HG03039 (cell line): ENCODE data around the gene ABAT.
"Not testable (repeated sequence)": the region's sequence is repeated elsewhere in the genome, so short reads cannot be mapped to it uniquely, and the experiment has no call there.

Source experiments
- ATAC-seq: cut with Tn5 transposase; IDR thresholded peaks from one replicate; pipeline ENCODE4 v1.9.1; 2021; ENCODE audit warnings: mild to moderate bottlenecking, moderate library complexity; ENCODE audit not compliant: unreplicated experiment

ABAT gene

DNA sequence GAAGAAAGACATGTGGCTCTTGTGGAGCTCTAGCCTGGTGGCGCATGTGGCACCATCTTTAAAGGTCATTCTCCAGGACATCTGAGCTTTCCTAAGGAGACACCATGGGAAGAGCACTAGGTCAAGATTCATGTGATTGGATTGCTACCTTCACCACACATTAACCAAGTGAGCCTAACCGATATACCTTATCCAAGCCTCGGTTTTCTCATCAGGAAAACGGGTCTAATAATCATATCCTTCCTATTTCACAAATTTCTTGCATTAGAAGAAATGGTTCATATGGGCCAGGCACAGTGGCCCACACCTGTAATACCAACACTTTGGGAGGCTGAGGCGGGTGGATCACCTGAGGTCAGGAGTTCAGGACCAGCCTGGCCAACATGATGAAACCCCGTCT is 64.7 kb downstream of the ABAT start:
- no peak for ATAC-seq

GRCh38 chr16:8739989-8740704 is 65.7 kb downstream of the ABAT start:
- ATAC-seq = no peak

DNA sequence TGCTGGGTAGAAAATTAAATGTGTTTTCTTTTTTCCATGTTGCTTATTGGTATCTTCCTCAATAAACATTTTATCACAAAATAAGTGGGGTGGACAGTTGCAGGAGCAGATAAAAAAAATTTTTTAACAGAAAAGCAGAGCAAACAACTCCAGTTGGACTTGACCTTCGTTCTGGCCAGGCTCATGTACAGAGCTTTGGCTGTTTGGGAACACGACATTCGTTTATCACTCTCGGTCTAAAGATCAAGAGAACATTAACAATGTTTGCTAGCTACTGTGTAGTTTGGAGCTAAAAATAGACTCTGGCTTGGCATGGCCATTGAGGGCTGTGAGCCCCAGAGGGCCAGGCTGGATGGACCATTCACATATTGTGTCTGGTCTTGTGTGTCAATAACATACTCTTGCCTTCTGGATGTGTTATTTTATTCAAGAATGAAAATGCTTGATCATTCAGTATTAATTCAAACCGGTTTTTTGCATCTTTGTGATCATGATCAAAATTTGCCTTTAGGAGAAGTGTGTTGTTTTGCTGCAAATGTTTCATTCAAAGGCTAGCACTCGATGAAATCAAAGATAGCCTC is 66.4 kb downstream of the ABAT start:
- ATAC-seq = no peak

DNA sequence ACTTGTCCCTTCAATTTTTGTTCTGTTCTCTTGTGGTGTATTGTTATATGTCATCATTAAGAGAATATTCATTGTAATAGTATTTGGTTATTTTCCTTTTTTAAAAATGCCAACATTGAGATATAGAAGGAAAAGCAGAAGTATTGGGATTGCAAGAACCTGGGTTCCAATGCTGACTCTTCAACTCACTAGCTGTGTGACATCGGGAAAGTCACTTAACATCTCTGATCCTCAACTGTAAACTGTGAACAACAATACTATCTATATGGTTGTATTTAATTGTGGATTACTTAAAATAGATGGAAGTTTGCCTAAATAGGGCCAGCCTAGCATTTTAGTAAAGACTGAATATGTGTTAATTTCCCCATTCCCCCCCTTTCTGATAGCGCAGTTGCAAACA is 67.2 kb downstream of the ABAT start:
- ATAC-seq = no peak

- ATAC-seq = no peak
These were observed 67.7 kb downstream of the ABAT start for GRCh38 chr16:8742068-8742467.

DNA sequence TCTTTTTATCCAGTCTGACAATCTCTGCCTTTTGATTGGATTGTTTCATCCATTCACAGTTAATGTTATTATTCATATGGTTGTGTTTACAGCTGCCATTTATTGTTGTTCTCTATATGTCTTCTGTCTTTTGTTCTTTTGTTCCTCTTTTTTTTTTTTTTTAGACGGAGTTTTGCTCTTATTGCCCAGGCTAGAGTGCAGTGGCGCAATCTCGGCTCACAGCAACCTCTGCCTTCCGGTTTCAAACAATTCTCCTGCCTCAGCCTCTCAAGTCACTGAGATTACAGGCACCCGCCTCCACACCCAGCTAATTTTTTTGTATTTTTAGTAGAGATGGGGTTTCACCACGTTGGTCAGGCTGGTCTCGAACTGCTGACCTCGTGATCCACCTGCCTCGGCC is 74.5 kb downstream of the ABAT start:
- not testable (repeated sequence) for ATAC-seq

DNA sequence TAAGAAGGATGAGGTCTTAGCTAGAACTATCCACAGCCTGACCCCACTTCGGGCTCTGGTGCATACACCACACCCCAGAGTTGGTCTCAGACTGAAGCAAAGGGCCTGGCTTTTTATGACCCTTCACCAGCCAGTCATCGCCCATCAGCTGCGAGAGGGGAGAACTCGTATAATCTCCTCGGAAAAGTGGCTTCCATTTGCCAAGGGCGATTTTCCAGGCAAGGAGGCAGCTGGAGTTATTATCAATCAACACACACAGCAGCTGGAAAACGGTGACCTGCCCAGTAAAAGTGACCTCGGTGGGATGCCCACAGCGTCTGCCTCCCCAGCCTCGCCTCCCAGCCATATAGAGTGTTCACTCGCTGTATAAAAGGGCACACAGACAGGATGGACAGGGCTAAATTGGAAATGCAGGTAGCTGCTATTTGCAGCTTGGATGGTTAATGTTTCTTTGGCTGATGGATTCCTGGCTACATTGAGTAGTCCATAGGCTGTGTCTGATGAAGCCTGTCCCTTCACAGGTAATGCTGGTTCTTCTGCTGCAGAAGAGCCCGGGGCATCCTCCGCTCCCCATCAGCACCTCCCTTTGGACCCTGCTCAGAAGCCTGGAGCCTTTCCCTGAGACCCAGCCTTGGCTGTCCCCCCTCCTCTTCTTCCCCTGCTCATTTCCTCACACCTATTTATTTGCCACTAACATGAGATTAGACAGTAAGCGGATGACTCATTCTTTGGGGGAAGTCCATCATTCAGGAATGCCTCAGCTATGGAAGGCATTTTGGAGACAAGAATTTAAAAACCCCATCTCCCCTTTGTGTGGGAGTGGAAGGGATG is 77.3 kb downstream of the ABAT start:
- no peak for ATAC-seq

DNA sequence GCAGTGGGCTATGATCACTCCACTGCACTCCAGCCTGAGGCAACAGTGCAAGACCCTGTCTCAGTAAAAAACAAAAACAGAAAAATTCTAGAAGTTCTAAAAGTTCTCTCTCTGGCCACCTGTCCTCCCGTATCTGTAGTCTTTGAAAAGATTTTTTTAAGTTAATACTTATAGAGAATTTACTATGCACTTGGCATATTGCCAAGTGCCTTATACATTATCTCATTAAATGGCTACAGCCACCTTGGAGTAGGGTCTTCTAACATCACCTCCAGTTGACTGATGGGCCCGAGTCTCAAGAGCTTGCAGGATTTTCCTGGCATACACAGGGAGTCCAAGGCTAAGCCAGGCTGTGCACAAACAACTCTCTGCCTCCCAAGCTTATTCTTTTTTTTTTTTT is 78.3 kb downstream of the ABAT start:
- ATAC-seq = no peak

GRCh38 chr16:8753416-8754054 is 79.1 kb downstream of the ABAT start:
- no peak for ATAC-seq

- no peak for ATAC-seq
These were observed 82.3 kb downstream of the ABAT start for GRCh38 chr16:8756755-8757154.

DNA sequence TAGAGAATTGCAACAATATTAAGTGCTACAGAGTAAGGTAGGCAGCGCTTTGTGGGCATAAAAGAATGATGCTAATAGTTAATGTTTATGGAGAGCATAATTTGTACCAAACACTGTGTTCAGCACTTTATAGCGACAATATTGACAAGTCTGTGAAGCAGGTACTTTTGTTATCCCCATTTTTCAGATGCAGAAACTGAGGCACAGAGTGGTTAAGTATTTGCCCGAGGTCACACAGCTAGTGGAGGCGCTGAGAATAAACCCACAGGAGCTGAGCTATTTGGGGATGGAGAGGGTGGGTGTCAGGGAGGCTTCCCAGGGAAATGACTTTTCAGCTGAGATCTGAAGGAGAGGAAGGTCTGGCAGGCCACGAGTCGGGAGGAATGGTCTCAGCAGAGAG is 83.6 kb downstream of the ABAT start:
- ATAC-seq = no peak

DNA sequence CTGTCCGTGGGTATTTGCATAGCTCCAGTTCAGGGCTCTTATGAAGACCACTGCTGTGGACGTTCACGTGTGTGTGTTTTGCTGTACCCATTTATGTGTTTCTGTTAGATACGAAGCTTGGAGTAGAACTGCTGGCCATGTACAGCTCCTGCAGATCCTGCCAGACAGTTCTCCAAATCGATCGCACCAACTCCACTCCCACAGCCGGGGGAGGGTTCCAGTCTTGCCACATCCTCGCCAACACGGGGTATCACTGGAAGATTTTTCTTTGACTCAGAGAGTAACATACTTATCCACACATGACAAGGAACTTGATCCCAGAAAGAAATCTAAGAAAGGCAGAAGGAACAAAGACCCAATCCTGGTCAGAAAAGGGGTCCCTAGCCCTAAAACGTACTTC is 85.6 kb downstream of the ABAT start:
- ATAC-seq = no peak

DNA sequence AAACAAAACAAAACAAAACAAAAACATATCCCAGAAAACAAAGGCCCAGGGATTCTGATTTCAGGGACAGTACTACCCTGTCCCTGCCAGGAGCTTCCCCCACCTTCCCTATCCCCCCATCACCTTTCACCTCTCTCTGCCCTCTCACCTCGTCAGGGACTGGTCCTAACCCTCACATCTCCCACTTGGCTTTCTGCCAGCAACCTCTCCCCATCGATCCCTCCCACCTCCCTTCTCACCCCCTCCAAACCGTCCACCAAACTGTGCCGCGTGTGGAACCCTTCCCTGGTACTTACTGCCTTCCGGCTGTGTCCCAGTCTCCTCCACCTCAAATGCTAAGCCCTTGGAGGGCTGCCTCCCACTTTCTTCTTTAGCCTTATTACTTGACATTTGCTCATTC is 86.7 kb downstream of the ABAT start:
- ATAC-seq = no peak

DNA sequence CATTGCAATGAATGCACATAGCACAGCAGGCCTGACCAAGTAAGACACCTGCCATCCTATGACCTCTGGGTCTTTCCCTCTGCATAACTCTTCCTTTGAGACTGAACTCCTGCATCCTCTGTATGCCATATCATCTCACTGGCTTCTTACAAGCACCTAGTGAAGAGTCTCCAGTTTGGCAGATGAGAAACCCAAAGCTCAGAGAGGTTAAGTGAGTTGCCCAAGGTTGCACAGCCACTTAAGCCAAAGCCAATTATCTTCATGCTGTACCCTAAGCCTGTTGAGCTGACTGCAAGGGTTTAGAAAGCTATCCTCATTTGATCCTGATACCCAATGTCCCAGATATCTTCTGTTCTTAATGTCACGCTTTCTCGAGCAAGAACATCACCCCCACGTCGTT is 87.8 kb downstream of the ABAT start:
- ATAC-seq = no peak

DNA sequence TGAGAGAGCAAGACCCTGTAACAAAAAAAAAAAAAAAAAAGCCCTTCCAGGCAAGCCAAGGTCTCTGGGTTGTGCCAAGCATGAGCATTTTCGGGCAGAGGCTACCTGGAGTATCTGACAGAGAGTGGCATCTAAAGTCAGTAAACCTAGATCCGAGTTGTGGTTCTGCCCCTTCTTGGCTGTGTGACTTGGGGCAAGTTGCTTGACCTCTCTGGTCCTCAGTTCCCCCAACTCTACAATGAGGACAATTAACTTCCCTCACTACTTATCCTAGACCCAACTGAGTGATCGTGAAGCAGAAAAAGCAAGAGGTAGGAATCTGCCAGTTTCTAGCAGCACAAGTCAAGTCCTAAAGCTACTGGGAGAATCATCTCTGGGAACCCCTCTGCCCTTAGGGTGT is 88.7 kb downstream of the ABAT start:
- ATAC-seq = no peak

DNA sequence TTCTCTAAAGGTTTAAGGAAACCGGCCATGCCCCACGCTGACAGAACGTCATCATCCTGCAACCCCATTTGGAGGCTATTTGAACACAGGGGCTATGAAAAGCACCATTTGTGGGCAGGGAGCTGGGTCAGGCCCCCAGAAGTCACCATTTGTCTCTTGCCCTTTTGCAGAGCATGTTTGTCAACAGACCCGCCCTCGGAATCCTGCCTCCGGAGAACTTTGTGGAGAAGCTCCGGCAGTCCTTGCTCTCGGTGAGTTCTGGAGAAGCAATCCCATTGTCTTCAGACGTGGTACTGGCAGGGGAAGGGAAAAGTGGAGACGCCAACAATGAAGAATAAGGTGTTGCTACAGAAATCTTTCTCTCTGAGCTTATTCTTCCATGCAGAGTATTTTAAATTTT is 89.5 kb downstream of the ABAT start:
- ATAC-seq = no peak

DNA sequence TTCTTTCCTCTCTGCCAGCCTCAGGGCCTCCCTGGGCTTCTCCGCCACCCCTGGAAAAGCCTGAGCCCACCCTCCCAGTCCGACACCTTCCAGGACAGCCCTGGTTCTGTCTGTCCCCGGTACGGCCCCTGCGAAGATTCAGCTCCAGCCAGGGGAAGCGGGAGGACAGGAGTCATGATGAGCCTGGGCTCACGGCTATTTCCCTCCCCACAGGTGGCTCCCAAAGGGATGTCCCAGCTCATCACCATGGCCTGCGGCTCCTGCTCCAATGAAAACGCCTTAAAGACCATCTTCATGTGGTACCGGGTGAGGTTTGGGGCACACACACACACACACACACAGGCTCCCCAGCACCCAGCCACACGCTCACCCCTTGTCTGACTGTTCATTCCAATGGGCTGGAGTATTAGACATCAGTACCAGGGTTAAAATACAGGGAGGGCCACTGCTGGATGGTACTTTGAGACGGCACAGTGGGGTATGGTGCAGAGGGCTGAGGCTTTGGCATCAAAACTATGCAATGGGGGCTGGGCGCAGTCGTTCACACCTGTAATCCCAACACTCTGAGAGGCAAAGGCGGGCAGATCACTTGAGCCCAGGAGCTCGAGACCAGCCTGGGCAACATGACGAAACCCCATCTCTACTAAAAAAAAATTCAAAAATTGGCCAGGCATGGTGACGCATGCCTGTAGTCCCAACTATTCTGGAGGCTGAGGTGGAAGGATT is 90.3 kb downstream of the ABAT start:
- no peak for ATAC-seq

DNA sequence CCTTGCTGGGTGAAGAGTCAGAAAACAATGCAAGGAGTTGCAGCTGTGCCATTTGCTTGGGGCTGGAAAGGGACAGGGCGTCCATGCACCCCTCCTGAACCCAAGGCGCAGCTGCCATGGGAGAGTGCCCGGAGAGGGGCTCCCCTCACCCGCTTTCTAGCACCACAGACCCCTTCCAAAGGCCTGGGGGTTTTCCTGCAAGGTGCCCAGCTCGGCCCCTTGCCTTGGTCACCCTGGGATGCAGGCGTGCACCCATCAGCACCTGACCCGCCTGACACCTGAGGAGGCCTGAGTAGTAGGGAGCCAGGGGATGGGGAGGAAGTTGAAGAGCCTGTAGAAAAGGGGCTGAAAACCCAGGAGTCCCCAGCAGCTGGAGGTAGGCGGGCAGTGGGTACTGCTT is 92.8 kb downstream of the ABAT start:
- no peak for ATAC-seq

DNA sequence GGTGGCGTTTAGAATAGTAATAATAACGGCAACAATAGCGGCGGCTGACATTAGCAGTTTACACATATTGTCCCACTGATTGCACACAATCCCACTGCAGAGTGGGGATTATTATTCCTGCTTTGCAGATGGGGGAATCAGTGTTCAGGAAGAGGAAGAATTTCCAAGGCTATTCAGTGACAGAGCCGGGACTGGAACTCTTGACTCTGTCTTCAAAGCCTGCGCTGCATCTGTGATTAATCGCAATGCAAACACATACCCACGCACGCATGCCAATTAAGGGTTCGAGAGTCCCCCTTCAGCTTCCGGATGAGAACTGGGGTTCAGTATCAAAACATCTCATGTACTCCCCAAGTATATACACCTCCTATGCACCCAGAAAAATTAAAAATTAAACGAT is 93.9 kb downstream of the ABAT start:
- no peak for ATAC-seq

- ATAC-seq = no peak
These were observed 94.3 kb downstream of the ABAT start for GRCh38 chr16:8768692-8769091.

DNA sequence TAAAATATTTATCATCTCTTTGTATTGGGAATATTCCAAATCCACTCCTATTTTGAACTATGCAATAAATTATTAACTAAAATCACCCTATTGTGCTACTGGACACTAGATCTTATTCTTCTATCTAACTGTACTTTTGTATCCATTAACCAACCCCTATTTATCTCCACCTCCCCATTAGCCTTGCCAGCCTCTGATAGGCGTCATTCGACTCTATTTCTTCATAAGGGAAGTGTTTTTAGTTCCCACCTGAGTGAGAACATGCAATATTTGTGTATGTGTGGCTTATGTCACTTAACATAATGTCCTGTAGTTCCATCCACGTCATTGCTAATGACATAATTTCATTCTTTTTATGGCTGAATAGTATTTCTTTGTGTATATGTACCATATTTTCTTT is 99.1 kb downstream of the ABAT start:
- no peak for ATAC-seq
